ENCODE results near the gene C1S. TPM values are rescaled to one million over a fixed set of nuclear protein-coding genes. Genes with fewer than 3 reads are reported as not detected.

Gene C1S
- total and polyA plus RNA-seq, 9 of the 15 experiments (the other 6 are each of a cell fraction or from before 2014, with no cell fraction given), result 0.08 to 0.84 (median 0.27) TPM

GRCh38 chr12:7058163-7058845 lies 2.2 kb upstream of the C1S start (continued):
- TF ChIP-seq CREM (IDR thresholded peaks at IDR 0.05; ENCODE audit: low read depth) (no peak), SMAD2 (IDR thresholded peaks at IDR 0.05; ENCODE audit: low read depth, low read length) (no peak), SRSF7 (optimal IDR thresholded peaks at IDR 0.05; ENCODE audit: low read depth, low read length) (no peak), ZNF764 (CRISPR knock-in tag; IDR thresholded peaks at IDR 0.05; ENCODE audit: low read depth) (no peak), SP2 (IDR thresholded peaks at IDR 0.05; ENCODE audit: extremely low read depth, low read depth, low read length, poor library complexity, severe bottlenecking) (no peak), XRCC4 (IDR thresholded peaks at IDR 0.05; ENCODE audit: extremely low read depth, insufficient read depth, insufficient read length) (no peak), C11orf30 (IDR thresholded peaks at IDR 0.05; ENCODE audit: low read depth) (no peak), JUNB (CRISPR knock-in tag; conservative IDR thresholded peaks at IDR 0.05) (no peak), ZBTB1 (CRISPR knock-in tag; IDR thresholded peaks at IDR 0.05; ENCODE audit: borderline replicate concordance, low read depth) (no peak), ZNF41 (CRISPR knock-in tag; conservative IDR thresholded peaks at IDR 0.05) (peak; percentile 86), CHD4 (IDR thresholded peaks at IDR 0.05; ENCODE audit: insufficient read depth, insufficient replicate concordance, low read depth, low read length, poor library complexity, severe bottlenecking) (no peak), CBX3 (IDR thresholded peaks at IDR 0.05; ENCODE audit: borderline replicate concordance in 1 of 2, low read length in 2 of 2) (no peak), ETS2 (tag; IDR thresholded peaks at IDR 0.05; ENCODE audit: borderline replicate concordance, poor library complexity, severe bottlenecking) (no peak), GTF2F1 (IDR thresholded peaks at IDR 0.05; ENCODE audit: low read depth, low read length) (no peak), GTF2A2 (tag; IDR thresholded peaks at IDR 0.05) (no peak), BRD4 (IDR thresholded peaks at IDR 0.05) (no peak), PRPF4 (IDR thresholded peaks at IDR 0.05; ENCODE audit: insufficient read depth, low read depth, low read length, poor library complexity, severe bottlenecking) (no peak), GABPB1 (CRISPR knock-in tag; IDR thresholded peaks at IDR 0.05) (no peak), ZNF217 (CRISPR knock-in tag; IDR thresholded peaks at IDR 0.05) (no peak), RFX7 (CRISPR knock-in tag; IDR thresholded peaks at IDR 0.05) (no peak), RBM17 (IDR thresholded peaks at IDR 0.05; ENCODE audit: borderline replicate concordance, low read depth, low read length) (no peak)
- TF ChIP-seq, protein P1, sequence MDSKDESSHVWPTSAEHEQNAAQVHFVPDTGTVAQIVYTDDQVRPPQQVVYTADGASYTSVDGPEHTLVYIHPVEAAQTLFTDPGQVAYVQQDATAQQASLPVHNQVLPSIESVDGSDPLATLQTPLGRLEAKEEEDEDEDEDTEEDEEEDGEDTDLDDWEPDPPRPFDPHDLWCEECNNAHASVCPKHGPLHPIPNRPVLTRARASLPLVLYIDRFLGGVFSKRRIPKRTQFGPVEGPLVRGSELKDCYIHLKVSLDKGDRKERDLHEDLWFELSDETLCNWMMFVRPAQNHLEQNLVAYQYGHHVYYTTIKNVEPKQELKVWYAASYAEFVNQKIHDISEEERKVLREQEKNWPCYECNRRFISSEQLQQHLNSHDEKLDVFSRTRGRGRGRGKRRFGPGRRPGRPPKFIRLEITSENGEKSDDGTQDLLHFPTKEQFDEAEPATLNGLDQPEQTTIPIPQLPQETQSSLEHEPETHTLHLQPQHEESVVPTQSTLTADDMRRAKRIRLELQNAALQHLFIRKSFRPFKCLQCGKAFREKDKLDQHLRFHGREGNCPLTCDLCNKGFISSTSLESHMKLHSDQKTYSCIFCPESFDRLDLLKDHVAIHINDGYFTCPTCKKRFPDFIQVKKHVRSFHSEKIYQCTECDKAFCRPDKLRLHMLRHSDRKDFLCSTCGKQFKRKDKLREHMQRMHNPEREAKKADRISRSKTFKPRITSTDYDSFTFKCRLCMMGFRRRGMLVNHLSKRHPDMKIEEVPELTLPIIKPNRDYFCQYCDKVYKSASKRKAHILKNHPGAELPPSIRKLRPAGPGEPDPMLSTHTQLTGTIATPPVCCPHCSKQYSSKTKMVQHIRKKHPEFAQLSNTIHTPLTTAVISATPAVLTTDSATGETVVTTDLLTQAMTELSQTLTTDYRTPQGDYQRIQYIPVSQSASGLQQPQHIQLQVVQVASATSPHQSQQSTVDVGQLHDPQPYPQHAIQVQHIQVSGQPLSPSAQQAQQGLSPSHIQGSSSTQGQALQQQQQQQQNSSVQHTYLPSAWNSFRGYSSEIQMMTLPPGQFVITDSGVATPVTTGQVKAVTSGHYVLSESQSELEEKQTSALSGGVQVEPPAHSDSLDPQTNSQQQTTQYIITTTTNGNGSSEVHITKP (IDR thresholded peaks at IDR 0.05; ENCODE audit: partially characterized antibody), result no peak
- TF ChIP-seq, protein P2, sequence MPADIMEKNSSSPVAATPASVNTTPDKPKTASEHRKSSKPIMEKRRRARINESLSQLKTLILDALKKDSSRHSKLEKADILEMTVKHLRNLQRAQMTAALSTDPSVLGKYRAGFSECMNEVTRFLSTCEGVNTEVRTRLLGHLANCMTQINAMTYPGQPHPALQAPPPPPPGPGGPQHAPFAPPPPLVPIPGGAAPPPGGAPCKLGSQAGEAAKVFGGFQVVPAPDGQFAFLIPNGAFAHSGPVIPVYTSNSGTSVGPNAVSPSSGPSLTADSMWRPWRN (IDR thresholded peaks at IDR 0.05; ENCODE audit: low read depth), result peak; percentile 9; the same call in 1 of the 2 replicates
- TF ChIP-seq, protein P3, sequence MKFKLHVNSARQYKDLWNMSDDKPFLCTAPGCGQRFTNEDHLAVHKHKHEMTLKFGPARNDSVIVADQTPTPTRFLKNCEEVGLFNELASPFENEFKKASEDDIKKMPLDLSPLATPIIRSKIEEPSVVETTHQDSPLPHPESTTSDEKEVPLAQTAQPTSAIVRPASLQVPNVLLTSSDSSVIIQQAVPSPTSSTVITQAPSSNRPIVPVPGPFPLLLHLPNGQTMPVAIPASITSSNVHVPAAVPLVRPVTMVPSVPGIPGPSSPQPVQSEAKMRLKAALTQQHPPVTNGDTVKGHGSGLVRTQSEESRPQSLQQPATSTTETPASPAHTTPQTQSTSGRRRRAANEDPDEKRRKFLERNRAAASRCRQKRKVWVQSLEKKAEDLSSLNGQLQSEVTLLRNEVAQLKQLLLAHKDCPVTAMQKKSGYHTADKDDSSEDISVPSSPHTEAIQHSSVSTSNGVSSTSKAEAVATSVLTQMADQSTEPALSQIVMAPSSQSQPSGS (CRISPR knock-in tag; IDR thresholded peaks at IDR 0.05), result no peak

Measured in K562 (cell line).